Measurements from ENCODE around the gene STAC. TPM values are rescaled to one million over a fixed set of nuclear protein-coding genes. Genes with fewer than 3 reads are reported as not detected.

The STAC gene
- total RNA-seq, 4 donors from 2014 or later, result 0.87 to 1.7 (median 1.6) TPM

- Histone ChIP-seq H3K9me3 (no peaks in the 10 kb centered on the region), H3K36me3 (no peaks in the 10 kb centered on the region), H3K27me3 (no peaks in the 10 kb centered on the region), H3K4me3 (no peak overlapping the region), H3K4me1 (no peaks in the 10 kb centered on the region), H3K27ac (no peak overlapping the region)
- ATAC-seq, result no peak
- intact Hi-C loops (cut with DNase I; ENCODE audit: low total_unique reads), result no loop called here
- in situ Hi-C loops (cut with MboI; ENCODE audit: low sequenced_read_pairs in 4 of 4), result no loop called here
- no peak for TF ChIP-seq POLR2A (IDR thresholded peaks at IDR 0.05)
- TF ChIP-seq CTCF (IDR thresholded peaks at IDR 0.05 in 4 of 5, conservative IDR thresholded peaks at IDR 0.05 in 1 of 5), result no peak
- no peak for DNase-seq
Observed at GRCh38 chr3:36434687-36435426, 54.6 kb downstream of the STAC start.

- no peak for TF ChIP-seq CTCF (IDR thresholded peaks at IDR 0.05 in 4 of 5, conservative IDR thresholded peaks at IDR 0.05 in 1 of 5)
- TF ChIP-seq POLR2A (IDR thresholded peaks at IDR 0.05), result no peak
- Histone ChIP-seq H3K36me3 (no peaks in the 10 kb centered on the region), H3K27ac (no peak overlapping the region), H3K27me3 (no peaks in the 10 kb centered on the region), H3K4me1 (no peaks in the 10 kb centered on the region), H3K4me3 (no peak overlapping the region), H3K9me3 (no peaks in the 10 kb centered on the region)
- DNase-seq, result no peak
- intact Hi-C loops (cut with DNase I; ENCODE audit: low total_unique reads), result no loop called here
- in situ Hi-C loops (cut with MboI; ENCODE audit: low sequenced_read_pairs in 4 of 4), result no loop called here
- no peak for ATAC-seq
Observed at GRCh38 chr3:36443028-36443686, 62.9 kb downstream of the STAC start.

GRCh38 chr3:36444909-36445308, 64.6 kb downstream of the STAC start:
- Histone ChIP-seq H3K9me3 (no peaks in the 10 kb centered on the region), H3K4me1 (no peaks in the 10 kb centered on the region), H3K27me3 (no peaks in the 10 kb centered on the region), H3K36me3 (no peaks in the 10 kb centered on the region), H3K4me3 (no peak overlapping the region), H3K27ac (no peak overlapping the region)
- ATAC-seq (peak in 1 of 2 donors; percentile 52), DNase-seq (no peak)
- in situ Hi-C loops (cut with MboI; ENCODE audit: low sequenced_read_pairs in 4 of 4), result no loop called here
- TF ChIP-seq CTCF (IDR thresholded peaks at IDR 0.05 in 4 of 5, conservative IDR thresholded peaks at IDR 0.05 in 1 of 5) (no peak), POLR2A (IDR thresholded peaks at IDR 0.05) (no peak)
- intact Hi-C loops (cut with DNase I; ENCODE audit: low total_unique reads), result no loop called here

- Histone ChIP-seq H3K4me3 (no peak overlapping the region), H3K27me3 (no peaks in the 10 kb centered on the region), H3K36me3 (no peaks in the 10 kb centered on the region), H3K9me3 (no peaks in the 10 kb centered on the region), H3K4me1 (no peaks in the 10 kb centered on the region), H3K27ac (no peak overlapping the region)
- no peak for ATAC-seq
- intact Hi-C loops (cut with DNase I; ENCODE audit: low total_unique reads) (no loop called here), in situ Hi-C loops (cut with MboI; ENCODE audit: low sequenced_read_pairs in 4 of 4) (no loop called here)
- no peak for TF ChIP-seq CTCF (IDR thresholded peaks at IDR 0.05 in 4 of 5, conservative IDR thresholded peaks at IDR 0.05 in 1 of 5)
- no peak for TF ChIP-seq POLR2A (IDR thresholded peaks at IDR 0.05)
- DNase-seq, result no peak
Observed at GRCh38 chr3:36446276-36446675, 66.0 kb downstream of the STAC start.

Measured in gastrocnemius medialis (tissue), 4 donors.